Forelimb muscle (tissue), 1 donor: ENCODE measurements around the gene MAP4K4. TPM values are rescaled to one million over a fixed set of nuclear protein-coding genes. Genes with fewer than 3 reads are reported as not detected.
A peak's percentile ranks its signal among the peaks of the same experiment; 100 is the strongest.

Experiments used
- DNase-seq: peaks from one replicate; pipeline ENCODE4 v3.0.0-alpha.2; 2013; ENCODE audit warnings: low read depth
- polyA plus RNA-seq: library from polyadenylated mRNA; unstranded; fragments of 120-200 nt; gene quantifications from one replicate; pipeline ENCODE4 v1.2.1, GENCODE V29; 2013; ENCODE audit not compliant: insufficient read length

MAP4K4 gene
- polyA plus RNA-seq, 1 donor: 126 TPM

DNA sequence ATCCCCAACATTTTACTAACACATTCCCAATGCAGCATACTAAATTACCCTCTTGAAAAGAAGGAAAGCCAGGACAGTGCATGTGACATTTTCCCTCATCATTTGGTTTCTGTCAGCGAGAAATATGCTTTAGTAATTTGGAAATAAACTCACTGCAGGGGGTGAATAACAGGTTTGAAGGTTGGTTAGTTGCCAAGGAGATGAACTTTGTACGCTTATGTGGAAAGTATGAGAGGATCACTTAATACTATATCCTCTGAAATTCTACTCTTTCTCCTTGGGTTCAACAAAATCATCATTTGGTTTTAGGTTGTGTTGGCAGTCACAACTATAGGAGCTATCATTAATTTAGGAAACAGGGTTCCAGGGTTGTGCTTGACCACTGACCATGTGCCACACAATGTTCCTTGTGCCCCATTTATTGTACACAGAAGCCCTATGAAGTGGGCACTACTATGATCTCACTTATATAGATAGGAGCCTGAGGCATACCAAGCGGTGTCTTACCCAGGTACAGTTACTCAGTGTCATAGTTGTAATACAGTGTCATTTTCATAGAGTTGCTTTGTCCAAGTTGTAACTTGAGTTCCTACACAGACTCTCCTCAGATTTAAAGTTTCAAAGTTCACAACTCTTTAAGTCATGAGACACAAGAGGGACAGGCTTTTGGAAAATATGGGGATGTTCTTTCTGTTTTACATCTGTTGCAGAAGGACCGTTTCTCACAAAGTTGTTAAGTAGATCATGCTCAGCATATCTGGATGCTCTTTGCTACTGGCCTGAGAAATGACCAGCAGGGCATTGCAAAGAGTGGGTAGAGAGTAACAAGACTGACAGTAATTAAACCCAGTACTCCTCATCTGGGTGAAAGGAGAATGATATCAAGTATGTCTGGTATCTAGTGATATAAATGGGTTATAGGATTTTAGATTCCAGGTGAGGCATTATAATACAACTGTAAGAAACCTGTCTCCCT, 91.8 kb downstream of the MAP4K4 start:
- DNase-seq: no peak

DNA sequence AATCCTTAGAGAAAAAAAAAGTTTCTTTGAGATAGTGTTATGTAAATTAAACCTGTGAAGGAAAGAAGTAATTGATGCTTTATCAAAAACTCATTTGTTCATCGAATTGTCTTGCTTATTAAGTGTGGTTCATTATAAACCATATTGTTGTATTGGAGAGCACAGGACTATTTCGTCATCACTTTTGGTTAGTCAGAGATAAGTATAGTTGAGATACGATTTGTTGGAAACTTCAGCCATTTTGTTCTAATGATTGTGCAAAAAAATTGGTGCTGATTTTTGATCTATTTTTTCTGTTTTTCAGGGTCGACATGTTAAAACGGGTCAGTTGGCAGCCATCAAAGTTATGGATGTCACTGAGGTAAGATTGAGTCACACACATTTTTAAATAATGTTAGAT, 92.9 kb downstream of the MAP4K4 start:
- no peak for DNase-seq

DNA sequence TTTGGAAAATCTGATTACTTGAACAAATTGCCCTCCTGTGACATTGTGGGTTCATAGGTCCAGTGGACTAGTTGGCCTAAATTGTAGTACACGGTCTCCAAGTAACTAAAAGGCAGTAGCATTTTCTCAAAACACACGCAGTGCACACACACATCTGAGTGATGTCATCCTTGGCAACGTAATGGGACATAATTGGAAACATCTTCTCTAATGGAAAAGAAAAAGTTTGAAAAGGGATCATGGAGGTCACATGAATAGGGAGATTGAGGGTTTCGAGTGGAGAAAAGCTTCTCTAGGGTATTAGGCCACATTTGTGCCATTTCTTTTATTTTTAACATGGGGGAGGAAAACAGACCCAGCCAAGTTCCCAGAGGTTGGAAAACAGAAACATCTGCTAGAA, 93.3 kb downstream of the MAP4K4 start:
- peak; percentile 94 for DNase-seq

DNA sequence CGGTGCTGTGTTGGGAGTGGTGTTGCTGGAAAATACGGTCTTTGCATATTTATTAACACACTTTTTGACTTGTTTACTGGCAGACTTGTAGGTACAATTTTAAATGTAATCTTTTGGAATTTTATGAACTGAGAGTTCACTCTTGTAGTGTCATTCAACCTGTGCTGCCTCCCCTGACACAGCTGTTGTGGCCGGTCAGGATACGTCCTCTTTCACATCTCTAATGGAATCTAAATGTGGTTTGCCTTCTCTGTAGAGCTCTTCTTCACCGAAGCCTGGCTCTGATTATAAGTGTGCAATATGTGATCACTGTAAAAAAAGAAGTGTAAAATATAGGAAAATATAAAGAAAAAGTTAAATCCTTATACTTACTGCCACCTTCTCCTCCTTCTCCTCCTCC, 94.7 kb downstream of the MAP4K4 start:
- DNase-seq: no peak

DNA sequence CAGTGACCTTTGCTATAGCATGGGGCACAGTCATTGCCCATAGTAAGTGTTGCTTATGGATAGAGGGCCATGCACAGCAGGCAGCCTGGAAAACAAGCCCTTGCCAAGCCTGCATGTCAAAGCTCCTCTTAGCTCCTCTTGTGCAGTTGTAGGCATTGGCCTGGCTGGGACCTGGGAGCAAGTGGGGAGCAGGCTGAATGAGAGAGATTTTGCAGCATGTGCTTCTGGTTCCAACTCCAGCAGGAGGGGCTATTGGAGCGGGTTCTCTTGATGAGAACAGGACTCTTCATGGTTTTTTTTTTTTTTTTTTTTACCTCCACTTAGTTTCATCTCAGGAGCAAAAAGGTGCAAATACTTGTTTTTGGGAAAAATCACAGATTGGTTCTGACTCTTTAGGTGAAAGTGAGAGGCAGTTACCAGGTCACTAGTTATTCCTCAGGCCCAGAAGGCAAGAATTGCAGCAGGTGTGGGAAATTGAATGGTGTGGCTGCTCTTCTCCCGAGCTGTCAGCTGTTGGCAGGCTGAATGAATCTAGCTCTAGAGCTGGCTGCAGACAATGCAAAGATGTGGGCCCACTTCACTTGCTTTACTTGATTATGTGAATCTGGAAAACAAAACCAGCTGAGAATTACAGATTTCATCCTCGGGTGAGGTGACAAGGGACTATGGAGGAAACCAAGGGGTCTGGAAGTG, 95.9 kb downstream of the MAP4K4 start:
- DNase-seq: no peak

DNA sequence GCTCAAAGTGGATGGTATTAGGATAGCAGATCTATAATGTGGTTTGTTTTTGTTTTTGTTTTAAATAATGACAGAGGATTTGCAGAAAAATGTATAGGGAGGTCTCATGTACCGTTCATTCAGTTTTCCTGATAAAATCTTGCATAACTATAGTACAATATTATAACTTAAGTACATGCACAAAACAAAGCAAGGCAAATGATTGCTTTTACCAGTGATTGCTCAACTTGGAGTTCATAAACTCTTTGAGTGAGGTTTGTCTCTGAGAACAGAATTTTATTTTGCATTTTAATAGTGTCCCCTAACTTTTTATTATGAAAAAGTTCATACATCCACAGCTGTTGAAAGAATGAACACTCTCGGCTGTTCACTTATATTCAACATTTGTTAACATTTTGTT, 96.6 kb downstream of the MAP4K4 start:
- no peak for DNase-seq

DNA sequence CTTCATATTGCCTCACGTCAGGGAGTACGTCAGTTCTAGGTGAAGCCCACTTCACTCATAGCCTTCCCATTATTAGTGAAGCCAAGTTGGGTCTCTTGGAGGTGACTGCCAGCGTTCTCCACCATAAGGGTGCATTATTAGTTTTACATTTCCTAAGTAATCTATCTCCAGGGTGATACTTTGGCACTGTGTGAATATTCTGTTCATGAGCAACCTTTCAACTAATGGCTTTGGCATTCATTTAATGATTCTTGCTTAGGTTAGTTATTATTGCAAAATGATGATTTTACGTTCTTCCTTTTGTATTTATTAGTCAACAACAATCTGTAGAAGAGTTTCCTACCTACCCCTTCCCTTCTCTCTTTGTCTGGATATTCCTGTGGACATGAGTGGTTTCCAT, 97.5 kb downstream of the MAP4K4 start:
- no peak for DNase-seq

DNA sequence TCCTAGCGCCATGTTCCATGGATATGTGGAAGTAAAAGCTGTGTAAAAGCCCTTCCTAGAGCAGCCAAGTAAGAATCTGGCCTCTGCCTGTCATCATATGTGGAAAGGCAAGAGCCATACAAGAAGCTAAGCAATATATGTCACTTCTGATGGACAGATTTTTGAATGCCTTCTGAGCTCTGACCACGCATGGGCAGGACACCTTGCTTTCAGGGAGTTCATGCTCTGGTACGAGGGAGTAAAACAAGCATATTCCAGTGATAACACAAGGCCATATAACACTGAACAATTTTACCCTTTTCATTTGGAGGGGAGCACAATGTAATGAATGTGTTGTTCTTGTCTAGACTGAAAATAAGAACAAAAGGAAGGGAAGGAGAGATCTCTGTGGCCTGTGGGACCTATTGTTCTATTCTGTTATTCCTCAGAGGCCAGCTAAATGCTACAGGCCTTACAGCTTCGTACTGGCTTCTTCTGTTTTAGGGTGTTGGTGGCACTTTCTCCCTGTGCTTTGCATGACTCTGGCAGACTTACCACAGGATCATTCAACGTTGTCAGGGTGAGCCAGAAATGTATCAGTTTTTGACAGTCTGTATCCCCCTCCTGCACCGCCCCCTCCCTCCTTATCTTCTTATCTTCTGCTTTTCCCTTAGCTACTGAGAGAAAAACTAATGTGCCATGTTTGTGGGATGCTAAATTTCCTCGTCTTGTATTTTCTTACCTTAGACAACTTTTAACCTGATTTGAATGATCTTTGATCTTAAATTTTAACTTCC, 99.5 kb downstream of the MAP4K4 start:
- DNase-seq: no peak

DNA sequence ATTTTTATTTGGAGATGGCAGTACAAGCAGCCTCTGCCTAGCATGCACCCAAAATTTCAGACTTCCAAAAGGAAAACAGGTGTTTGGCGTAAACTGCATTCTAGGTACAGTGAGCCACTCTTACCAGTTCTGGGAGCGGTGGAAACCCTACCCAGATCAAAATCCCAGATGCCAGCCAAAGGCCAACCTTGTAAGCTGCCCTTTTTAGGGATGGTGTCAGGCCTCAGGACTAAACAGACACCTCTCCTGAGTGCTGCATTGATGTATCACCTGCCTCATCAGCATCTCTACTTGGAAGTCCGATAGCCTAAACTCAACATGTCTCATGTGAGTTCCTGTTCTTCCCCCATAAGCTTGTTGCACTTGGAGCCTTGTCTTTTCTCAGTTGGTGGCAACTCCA, 104.0 kb downstream of the MAP4K4 start:
- DNase-seq: no peak

DNA sequence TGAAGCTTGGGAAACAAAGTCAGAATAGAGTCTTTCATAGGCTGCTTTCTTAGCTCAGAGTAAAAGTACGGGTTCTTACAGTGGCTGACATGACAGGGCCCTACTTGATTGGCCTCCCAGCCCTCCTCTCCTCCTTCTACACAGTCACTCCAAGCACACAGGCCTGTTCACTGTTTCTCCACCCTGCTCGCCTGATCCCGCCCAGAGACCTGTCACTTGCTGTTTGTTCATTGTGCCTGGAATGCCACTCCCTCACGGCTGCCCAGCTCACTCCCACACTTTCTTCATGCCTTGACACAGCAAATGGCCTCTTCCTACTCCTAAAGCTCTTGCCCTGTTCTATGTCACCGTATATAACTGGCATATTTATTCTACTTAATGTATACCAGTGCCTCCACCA, 104.8 kb downstream of the MAP4K4 start:
- no peak for DNase-seq

DNA sequence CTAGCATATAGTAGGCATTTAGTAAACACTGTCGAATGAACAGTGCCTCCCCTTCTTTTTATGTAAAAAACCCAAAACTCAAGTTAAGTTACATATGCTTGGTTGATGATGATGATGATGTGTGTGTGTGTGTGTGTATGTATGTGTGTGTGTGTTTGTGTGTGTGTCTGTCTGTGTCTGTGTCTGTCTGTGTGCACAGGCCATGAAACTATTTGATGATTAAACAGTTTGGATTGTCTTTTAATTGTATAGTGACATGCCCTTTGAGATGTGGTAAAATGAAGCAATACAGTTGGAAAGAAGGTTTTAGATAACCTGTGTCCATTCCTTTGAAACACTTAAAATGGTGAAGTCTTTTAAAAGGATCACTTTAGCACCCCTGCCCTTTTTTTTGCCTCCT, 105.6 kb downstream of the MAP4K4 start:
- no peak for DNase-seq

DNA sequence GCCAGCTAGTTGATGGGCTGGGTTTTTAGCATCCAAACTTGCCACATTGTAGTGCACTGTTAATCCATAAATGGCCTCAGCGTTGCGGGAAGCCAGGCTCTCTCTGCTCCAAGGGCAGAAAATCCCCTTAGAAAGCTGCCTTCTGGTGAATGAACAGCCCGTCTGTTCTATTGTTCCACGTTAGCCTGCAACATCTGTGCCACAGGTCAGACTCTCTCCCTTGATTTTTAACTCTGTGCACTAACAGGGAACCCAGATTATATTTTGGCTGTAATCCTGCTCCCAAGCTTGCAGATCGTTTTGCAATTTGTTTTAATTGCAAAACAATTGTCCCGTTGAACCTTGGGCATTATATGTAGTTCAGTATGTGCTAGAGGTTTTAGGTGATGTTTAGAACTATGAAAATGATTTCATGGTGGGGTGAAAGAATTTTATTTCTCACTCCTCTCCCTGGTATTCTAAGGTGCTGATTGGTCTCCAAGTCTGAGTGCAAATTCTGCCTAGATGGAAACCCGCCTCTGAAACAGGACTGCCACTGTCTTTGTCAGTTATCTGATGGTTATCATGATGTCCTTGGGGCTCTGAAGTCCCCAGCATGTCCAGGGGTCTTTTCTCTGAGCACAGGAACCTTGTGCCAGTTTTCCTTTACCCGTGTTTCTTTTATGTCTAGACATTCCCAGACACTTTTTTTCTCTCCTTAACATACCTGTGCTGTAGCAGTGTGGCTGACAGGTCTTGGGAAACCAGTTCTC, 106.6 kb downstream of the MAP4K4 start:
- no peak for DNase-seq

DNA sequence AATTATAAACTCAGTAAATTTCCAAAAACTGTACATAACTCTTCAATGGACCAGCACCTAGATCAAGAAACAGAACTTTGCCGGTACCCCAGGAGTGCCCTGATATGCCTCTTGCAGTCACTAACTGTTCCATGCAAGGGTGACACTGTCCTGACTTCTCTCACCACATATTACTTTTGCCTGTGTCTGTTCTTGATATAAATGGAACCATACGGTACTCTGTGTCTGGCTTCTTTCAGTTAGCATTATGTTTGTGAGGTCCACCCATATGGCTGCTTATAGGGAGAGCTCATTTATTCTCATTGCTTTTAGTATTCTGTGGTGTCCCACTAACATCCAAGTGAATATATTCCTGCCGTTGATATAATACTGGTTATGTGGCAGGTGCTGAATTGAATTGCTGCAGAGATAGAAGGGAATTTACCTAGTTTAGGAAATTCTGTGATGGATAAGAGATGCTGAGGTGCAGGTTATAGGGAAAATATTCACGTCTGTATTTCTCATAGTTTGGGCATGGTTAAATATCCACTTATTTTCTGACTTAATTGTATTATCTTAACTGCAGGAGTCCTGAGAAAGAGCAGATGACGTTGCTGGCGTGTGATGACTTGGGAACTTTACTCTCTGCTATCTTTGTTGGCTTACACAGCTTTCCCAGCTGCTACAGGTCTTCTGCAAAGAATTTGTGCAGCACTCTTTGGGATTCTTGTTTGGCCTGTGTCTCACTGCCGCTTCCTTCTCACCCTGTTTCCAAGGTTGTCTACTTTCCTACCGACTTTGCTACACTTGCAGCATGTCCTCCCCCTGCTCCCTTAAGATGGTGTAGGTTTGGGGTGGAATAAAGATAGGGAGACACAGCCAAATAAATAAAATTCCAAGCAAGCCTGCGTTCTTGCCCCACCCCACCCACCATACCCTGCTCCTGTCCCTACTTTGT, 107.9 kb downstream of the MAP4K4 start:
- no peak for DNase-seq

DNA sequence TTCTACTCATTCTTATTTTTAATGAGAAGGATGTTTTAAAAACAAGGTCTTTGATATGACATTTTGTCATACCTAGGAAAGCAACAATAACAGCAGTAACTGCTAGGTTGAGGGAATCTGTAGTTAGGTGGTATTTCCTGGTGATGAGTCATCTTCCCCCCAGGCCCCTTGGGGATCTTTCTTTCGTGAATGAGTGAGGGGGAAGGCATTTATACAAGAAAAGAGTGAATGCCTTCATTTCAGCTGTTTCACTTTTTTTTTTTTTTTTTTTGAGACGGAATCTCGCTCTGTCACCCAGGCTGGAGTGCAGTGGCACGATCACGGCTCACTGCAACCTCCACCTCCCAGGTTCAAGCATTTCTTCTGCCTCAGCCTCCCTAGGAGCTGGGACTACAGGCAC, 108.6 kb downstream of the MAP4K4 start:
- DNase-seq: no peak

DNA sequence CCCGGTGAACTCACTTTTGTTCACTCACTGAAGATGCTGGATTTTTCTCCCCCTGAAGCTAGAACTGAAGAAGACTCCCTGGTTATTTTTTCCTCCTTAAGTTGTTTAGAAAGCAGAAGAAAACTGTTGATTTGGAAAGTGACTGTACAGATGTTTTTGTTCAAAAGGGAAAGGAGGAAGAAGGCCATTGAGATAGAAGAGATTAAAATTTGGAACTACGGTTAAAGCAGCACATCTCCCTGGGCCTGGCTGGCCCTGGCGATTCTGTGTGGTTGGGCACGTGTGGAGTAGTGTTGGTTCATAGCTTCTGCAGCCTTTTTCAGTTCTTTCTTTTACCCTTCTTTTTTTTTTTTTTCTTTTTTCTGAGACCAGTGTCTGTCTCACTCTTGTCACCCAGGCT, 109.2 kb downstream of the MAP4K4 start:
- DNase-seq: no peak

DNA sequence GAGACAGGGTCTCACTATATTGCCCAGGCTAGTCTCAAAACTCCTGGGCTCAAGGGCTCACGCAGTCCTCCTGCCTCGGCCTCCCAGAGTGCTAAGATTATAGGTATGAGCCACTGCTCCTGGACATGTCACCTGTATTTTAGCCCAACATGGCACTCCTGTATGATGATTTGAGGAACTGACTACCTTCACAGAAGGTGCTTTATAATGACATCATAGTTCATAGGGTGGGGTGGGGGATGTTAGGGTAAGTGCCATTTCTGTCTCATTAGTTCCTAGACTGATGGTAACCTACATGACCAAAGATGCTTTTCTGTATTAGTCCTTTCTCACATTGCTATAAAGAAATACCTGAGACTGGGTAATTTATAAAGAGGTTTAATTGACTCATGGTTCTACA, 109.7 kb downstream of the MAP4K4 start:
- DNase-seq: no peak

DNA sequence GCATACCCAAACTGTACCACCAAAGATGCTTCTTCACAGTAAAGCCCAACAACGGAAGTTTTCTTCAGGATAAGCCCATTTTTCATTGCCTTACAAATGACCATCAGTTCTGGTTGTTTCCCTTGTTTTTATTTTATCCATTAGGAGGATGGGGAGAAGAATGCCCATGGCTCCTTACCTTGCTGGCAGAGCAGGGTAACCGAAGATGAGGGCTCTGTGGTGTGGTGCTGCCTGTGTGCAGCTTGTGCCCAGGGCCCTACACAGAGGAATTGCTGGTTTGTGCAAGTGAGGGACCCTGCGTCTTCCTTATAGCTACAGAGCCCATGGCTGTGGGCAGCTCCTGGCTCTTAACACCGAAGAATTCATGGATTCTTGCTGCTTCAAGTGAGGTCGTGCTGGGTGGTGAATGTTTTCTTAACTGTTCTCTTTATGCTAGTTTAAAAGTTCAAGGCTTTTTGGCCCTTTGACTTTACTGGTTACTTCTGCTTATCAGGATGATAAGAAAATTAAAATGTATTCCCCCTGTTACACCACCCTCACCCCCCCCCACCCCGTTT, 110.6 kb downstream of the MAP4K4 start:
- DNase-seq: no peak

DNA sequence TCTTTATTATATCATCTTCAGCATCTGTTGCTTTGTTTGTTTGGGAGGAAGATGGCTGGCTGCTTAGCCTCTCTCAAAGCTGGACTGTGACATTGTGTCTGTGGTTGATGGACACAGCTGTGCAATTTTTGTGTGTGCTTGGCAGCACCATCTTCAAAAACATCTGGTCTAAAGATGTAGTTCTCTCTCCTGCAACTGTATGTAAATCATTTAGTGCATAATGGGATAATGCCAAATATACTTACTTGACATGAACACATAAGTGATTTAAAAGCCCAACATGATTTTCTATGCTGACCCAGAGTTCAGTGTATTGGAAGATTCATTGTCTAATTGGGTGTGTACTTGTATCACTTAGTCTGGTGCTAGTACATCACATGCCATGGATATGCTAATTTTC, 112.2 kb downstream of the MAP4K4 start:
- no peak for DNase-seq

DNA sequence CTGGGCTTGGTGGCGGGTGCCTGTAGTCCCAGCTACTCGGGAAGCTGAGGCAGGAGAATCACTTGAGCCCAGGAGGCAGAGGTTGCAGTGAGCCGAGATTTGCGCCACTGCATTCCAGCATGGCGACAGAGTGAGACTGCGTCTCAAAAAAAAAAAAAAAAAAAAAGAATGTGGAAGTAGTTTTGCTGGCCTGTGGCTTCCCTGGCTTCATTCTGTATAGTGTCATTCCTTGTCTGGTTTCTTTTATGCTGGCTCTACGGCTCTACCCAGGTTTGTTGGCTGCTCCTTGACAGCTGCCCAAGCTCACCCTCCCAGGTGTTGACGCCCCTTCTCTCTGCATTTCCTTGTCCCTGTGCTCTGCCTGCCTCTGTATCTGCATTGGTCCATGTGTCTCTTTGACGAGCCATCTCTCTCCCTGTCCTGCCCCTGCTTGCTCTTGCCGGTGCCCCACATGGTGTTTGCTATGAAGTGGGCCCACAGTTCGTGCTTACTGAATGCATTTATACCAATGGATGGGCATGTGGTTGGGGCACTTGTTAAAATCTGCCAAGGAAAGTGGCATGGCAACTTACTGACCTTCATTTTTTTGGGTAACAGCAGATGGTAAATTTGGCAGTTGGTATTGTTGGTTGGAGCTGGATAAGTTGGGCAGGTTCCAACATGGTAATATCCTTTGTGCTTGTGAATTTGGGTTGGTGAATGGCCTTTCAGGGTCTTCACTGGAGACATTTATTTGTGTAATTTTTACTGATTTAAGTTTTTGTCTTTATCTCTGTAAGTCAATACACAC, 113.9 kb downstream of the MAP4K4 start:
- DNase-seq: no peak
